ENCODE measurements around the gene SH3BP5L.

DNA sequence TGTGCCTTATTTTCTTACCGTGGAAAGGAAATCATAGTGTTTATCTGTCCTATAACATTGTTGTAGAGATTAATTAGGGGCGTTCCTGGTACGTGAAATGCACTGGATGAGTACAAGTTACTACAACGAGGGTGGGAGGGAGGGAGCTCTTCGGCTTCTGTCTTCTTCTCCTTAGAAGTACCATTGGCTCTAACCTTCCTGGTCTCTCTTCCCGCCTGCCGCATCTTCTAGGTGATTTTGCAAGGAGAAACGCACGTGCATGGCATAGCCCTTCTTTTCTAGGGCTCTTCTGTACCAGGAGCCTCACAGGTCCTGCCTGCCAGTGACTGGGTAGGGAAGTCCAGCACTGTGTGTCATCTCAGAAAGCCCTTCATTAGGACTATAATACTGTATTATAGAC is 16.8 kb downstream of the SH3BP5L start:
- TF ChIP-seq, protein P1, sequence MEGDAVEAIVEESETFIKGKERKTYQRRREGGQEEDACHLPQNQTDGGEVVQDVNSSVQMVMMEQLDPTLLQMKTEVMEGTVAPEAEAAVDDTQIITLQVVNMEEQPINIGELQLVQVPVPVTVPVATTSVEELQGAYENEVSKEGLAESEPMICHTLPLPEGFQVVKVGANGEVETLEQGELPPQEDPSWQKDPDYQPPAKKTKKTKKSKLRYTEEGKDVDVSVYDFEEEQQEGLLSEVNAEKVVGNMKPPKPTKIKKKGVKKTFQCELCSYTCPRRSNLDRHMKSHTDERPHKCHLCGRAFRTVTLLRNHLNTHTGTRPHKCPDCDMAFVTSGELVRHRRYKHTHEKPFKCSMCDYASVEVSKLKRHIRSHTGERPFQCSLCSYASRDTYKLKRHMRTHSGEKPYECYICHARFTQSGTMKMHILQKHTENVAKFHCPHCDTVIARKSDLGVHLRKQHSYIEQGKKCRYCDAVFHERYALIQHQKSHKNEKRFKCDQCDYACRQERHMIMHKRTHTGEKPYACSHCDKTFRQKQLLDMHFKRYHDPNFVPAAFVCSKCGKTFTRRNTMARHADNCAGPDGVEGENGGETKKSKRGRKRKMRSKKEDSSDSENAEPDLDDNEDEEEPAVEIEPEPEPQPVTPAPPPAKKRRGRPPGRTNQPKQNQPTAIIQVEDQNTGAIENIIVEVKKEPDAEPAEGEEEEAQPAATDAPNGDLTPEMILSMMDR (IDR thresholded peaks at IDR 0.05), result no peak
- TF ChIP-seq POLR2AphosphoS5 (IDR thresholded peaks at IDR 0.05), result no peak
